Endothelial cell of umbilical vein (primary cell): ENCODE data around the gene GMEB2. TPM values are rescaled to one million over a fixed set of nuclear protein-coding genes. Genes with fewer than 3 reads are reported as not detected.

Experiments
- BruUV-seq: library from RNA; stranded (reverse); fragments of 400-500 nt; replicated peaks from 2 replicates; lab custom pipeline; 2021; lab: Mats Ljungman, UMichigan
- CTCF ChIA-PET: fragments of 300-600, 350-600 bp; sonication (Branson Sonifier 250); formaldehyde crosslinking; loops from one replicate; lab custom pipeline; 2021; ENCODE audit warnings: antibody characterized with exemption, inconsistent platforms; lab: Charles Lee
- POLR2A ChIA-PET: fragments of 300-600, 350-600 bp; sonication (Branson Sonifier 250); formaldehyde crosslinking; loops from one replicate; lab custom pipeline; 2021; ENCODE audit warnings: antibody characterized with exemption, inconsistent platforms; lab: Charles Lee
- DNase-seq: peaks from one replicate; pipeline ENCODE4 v3.0.0-alpha.2; 2011; ENCODE audit warnings: low read depth, low spot score
- FAIRE-seq: peaks from 2 replicates; lab custom pipeline; 2011; peaks lifted over from hg19 to GRCh38; lab: Jason Lieb, UNC
- H2AFZ ChIP-seq: 2 replicates; pipeline ENCODE4 v1.6.0; 2012; ENCODE audit warnings: low read depth, low read length, control low read depth, inconsistent platforms
- H3K27ac ChIP-seq: 2 replicates; pipeline ENCODE4 v1.5.1; 2011; ENCODE audit warnings: low read depth, mild to moderate bottlenecking, control low read depth, low read length, moderate library complexity; ENCODE audit not compliant: insufficient read depth
- H3K27me3 ChIP-seq, 2 experiments: 2 replicates each; pipeline versions ENCODE4 v1.6.0 to v1.6.1; 2011; ENCODE audit warnings: low read length in 2 of 2, mixed read lengths in 1 of 2; ENCODE audit not compliant: control insufficient read depth in 2 of 2, insufficient read depth in 2 of 2
- H3K36me3 ChIP-seq, 2 experiments: 2 replicates in 1 of 2; 3 replicates in 1 of 2; pipeline ENCODE4 v1.5.1; 2011; ENCODE audit warnings: low read length in 2 of 2, mild to moderate bottlenecking in 1 of 2, moderate library complexity in 1 of 2; ENCODE audit not compliant: control insufficient read depth in 2 of 2, insufficient read depth in 2 of 2; ENCODE audit errors: extremely low read depth in 1 of 2
- H3K4me1 ChIP-seq: 3 replicates; pipeline ENCODE4 v1.5.1; 2011; ENCODE audit warnings: mild to moderate bottlenecking, low read length; ENCODE audit not compliant: control insufficient read depth, insufficient read depth; ENCODE audit errors: extremely low read depth
- H3K4me2 ChIP-seq: 2 replicates; pipeline ENCODE4 v1.6.1; 2011; ENCODE audit warnings: low read length, control low read depth, mixed read lengths; ENCODE audit not compliant: insufficient read depth
- H3K4me3 ChIP-seq, 3 experiments: fragments of 200-600 bp in 1 of 3; sonication (generic), shearing (Covaris generic) in 1 of 3; replicated peaks in 1 of 3; 2 replicates each; pipeline ENCODE4 v1.5.1; 2011 to 2016; ENCODE audit warnings: control low read depth in 3 of 3, low read length in 3 of 3, mild to moderate bottlenecking in 2 of 3, inconsistent platforms in 1 of 3, low read depth in 1 of 3, moderate library complexity in 1 of 3; ENCODE audit not compliant: insufficient read depth in 1 of 3
- H3K79me2 ChIP-seq: 2 replicates; pipeline ENCODE4 v1.6.0; 2012; ENCODE audit warnings: low read length, inconsistent platforms; ENCODE audit not compliant: control insufficient read depth, insufficient read depth
- H3K9ac ChIP-seq: replicated peaks from 2 replicates; pipeline ENCODE3; 2011; ENCODE audit warnings: low read length, control low read depth; ENCODE audit not compliant: insufficient read depth; ENCODE audit errors: extremely low read depth
- H3K9me1 ChIP-seq: replicated peaks from 3 replicates; pipeline ENCODE4 v1.6.0; 2011; ENCODE audit warnings: mild to moderate bottlenecking, low read length; ENCODE audit not compliant: control insufficient read depth, insufficient read depth; ENCODE audit errors: extremely low read depth
- H3K9me3 ChIP-seq: replicated peaks from 2 replicates; pipeline ENCODE4 v1.5.1; 2012; ENCODE audit warnings: low read length, inconsistent platforms; ENCODE audit not compliant: control insufficient read depth, insufficient read depth
- H4K20me1 ChIP-seq: replicated peaks from 2 replicates; pipeline ENCODE3; 2011; ENCODE audit warnings: mild to moderate bottlenecking, low read length; ENCODE audit not compliant: control insufficient read depth, insufficient read depth; ENCODE audit errors: extremely low read depth
- EZH2 ChIP-seq: IDR thresholded peaks from 2 replicates; pipeline ENCODE4 v1.6.1; 2012; ENCODE audit warnings: borderline replicate concordance, low read depth, mild to moderate bottlenecking, moderate library complexity, low read length, inconsistent platforms; ENCODE audit not compliant: severe bottlenecking
- FOS ChIP-seq: IDR thresholded peaks from 2 replicates; pipeline ENCODE4 v1.6.1; 2011; ENCODE audit warnings: mild to moderate bottlenecking, low read length, moderate library complexity, borderline replicate concordance; ENCODE audit not compliant: insufficient read depth
- JUN ChIP-seq: IDR thresholded peaks from 2 replicates; pipeline ENCODE4 v1.6.1; 2011; ENCODE audit warnings: borderline replicate concordance, low read depth; ENCODE audit not compliant: insufficient read length, insufficient read depth
- MYC ChIP-seq: IDR thresholded peaks from one replicate; pipeline ENCODE4 v1.6.1; 2011; ENCODE audit warnings: mild to moderate bottlenecking, low read depth, low read length
- POLR2A ChIP-seq: IDR thresholded peaks from 2 replicates; pipeline ENCODE4 v1.6.1; 2012; ENCODE audit warnings: low read depth, mild to moderate bottlenecking, control low read depth, low read length
- POLR2AphosphoS5 ChIP-seq: IDR thresholded peaks from 2 replicates; pipeline ENCODE4 v1.6.1; 2012; ENCODE audit warnings: low read depth, mild to moderate bottlenecking, control low read depth, low read length, moderate library complexity; ENCODE audit not compliant: insufficient read depth
- dilution Hi-C: fragments of 300-500 bp; cut with MboI; formaldehyde crosslinking; loops from one replicate; pipeline ENCODE4 v1.15.0; 2019; ENCODE audit warnings: low sequenced_read_pairs; ENCODE audit not compliant: extremely low pct_ligation_motif_present
- intact Hi-C: fragments of 100-400 bp; cut with micrococcal nuclease; formaldehyde crosslinking; loops from one replicate; pipeline ENCODE4 v1.10.0; 2022
- polyA plus RNA-seq, 4 experiments: library from polyadenylated mRNA; depleted of rRNA in 3 of 4; stranded (reverse) in 3 of 4; unstranded in 1 of 4; fragments of >200 nt; gene quantifications; 2 replicates each; pipeline versions ENCODE4 v1.2.1 to v1.2.3, GENCODE V29; 2011 to 2012; ENCODE audit warnings: missing spikeins in 1 of 4
- total RNA-seq: library from RNA; stranded (reverse); gene quantifications from 2 replicates; pipeline ENCODE4 v1.2.3, GENCODE V29; 2021
- TF ChIP-seq, protein P1 (sequence below), 2 donors: IDR thresholded peaks; 1 replicate in 1 of 2; 2 replicates in 1 of 2; pipeline ENCODE4 v1.5.1; 2011; ENCODE audit warnings: low read length in 2 of 2, mild to moderate bottlenecking in 2 of 2, moderate library complexity in 2 of 2, control low read depth in 1 of 2, inconsistent platforms in 1 of 2, low read depth in 1 of 2; ENCODE audit not compliant: insufficient read depth in 1 of 2; ENCODE audit errors: extremely low read depth in 1 of 2
- TF ChIP-seq, protein P2 (sequence below): IDR thresholded peaks from 2 replicates; pipeline ENCODE4 v1.6.1; 2011; ENCODE audit not compliant: insufficient read depth, insufficient read length

Gene GMEB2
- total and polyA plus RNA-seq, 2 donors (not counting 3 experiments of a cell fraction or from before 2014, with no cell fraction given), result 12.7 to 14.1 TPM

DNA sequence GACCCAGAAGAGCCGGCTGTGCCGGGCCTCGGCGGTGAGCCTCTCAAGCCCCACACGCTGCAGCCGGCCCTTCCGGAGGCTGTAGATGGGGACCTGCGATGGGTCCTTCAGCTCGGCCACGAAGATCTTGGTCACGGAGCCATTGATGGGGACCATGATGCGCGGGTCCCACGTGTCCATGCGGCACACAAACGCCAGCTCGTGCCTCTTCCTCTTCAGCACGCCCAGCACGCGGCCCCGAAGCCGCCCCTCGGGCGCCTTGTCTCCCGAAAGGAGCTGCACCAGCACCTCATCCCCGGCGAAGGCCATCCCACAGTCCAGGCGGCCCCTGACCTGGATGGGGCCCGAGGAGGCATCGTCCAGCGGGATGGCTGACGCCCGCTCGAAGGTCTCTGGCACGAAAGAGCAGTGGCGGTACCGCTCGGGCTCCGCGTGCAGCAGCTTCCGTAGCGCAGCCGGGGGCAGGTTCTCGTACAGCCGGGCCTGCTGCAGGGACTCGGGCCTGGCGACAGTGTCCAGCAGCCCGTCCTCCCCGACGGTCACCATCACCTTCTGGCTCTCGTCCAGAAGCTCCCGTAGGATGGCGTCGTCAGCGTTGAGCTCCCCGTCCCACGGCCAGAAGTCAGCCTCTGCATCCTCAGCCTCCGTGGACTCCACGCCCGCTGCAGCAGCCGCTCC is 61.7 kb downstream of the GMEB2 start:
- intact Hi-C loops, result no loop called here
- Histone ChIP-seq H3K4me2 (no peak overlapping the region), H3K9me3 (no peaks in the 10 kb centered on the region), H2AFZ (no peak overlapping the region), H3K36me3 (peaks cover 0 to 13% of the 10 kb centered on the region in 2 experiments), H4K20me1 (no peaks in the 10 kb centered on the region), H3K4me1 (no peaks in the 10 kb centered on the region), H3K4me3 (no peak overlapping the region), H3K9ac (no peak overlapping the region), H3K9me1 (no peaks in the 10 kb centered on the region), H3K79me2 (no peaks in the 10 kb centered on the region), H3K27ac (no peak overlapping the region), H3K27me3 (no peaks in the 10 kb centered on the region)
- POLR2A ChIA-PET, result interaction anchor here (0.6 kb wide), 1 partner anchor 346 kb away, joined by 3 read pairs; no protein-coding TSS in a partner anchor
- DNase-seq (no peak), FAIRE-seq (no peak)
- TF ChIP-seq JUN, result no peak
- TF ChIP-seq, protein P1, sequence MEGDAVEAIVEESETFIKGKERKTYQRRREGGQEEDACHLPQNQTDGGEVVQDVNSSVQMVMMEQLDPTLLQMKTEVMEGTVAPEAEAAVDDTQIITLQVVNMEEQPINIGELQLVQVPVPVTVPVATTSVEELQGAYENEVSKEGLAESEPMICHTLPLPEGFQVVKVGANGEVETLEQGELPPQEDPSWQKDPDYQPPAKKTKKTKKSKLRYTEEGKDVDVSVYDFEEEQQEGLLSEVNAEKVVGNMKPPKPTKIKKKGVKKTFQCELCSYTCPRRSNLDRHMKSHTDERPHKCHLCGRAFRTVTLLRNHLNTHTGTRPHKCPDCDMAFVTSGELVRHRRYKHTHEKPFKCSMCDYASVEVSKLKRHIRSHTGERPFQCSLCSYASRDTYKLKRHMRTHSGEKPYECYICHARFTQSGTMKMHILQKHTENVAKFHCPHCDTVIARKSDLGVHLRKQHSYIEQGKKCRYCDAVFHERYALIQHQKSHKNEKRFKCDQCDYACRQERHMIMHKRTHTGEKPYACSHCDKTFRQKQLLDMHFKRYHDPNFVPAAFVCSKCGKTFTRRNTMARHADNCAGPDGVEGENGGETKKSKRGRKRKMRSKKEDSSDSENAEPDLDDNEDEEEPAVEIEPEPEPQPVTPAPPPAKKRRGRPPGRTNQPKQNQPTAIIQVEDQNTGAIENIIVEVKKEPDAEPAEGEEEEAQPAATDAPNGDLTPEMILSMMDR (IDR thresholded peaks at IDR 0.05; ENCODE audit: extremely low read depth in 1 of 2, insufficient read depth in 1 of 2, low read depth in 1 of 2, low read length in 2 of 2), result no peak
- TF ChIP-seq POLR2A, result no peak
- no peak for TF ChIP-seq FOS
- no peak for TF ChIP-seq POLR2AphosphoS5
- TF ChIP-seq EZH2, result no peak
- TF ChIP-seq, protein P2, sequence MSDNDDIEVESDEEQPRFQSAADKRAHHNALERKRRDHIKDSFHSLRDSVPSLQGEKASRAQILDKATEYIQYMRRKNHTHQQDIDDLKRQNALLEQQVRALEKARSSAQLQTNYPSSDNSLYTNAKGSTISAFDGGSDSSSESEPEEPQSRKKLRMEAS, result no peak
- no peak for TF ChIP-seq MYC
- dilution Hi-C loops, result no loop called here
- CTCF ChIA-PET, result no interaction called here
- no TSS peak for BruUV-seq
